Endothelial cell (in vitro differentiated cells): ENCODE results near the gene PGGT1B. TPM values are rescaled to one million over a fixed set of nuclear protein-coding genes. Genes with fewer than 3 reads are reported as not detected.

Source experiments
- DNase-seq: peaks from one replicate; pipeline ENCODE4 v3.0.0; 2021; ENCODE audit warnings: low spot score
- H3K27ac Mint-ChIP-seq: one replicate; pipeline ENCODE4 v1.8.0; 2021; ENCODE audit warnings: mixed read lengths, inconsistent platforms; ENCODE audit not compliant: unreplicated experiment
- H3K27me3 Mint-ChIP-seq: one replicate; pipeline ENCODE4 v1.8.0; 2021; ENCODE audit warnings: mild to moderate bottlenecking, moderate library complexity, mixed read lengths, inconsistent platforms; ENCODE audit not compliant: unreplicated experiment
- H3K36me3 Mint-ChIP-seq: one replicate; pipeline ENCODE4 v1.8.0; 2021; ENCODE audit warnings: mild to moderate bottlenecking, low read depth, mixed read lengths, inconsistent platforms; ENCODE audit not compliant: unreplicated experiment
- H3K4me1 Mint-ChIP-seq: one replicate; pipeline ENCODE4 v1.8.0; 2021; ENCODE audit warnings: mild to moderate bottlenecking, mixed read lengths, inconsistent platforms; ENCODE audit not compliant: unreplicated experiment
- H3K4me3 Mint-ChIP-seq: one replicate; pipeline ENCODE4 v1.8.0; 2021; ENCODE audit warnings: mild to moderate bottlenecking, mixed read lengths, inconsistent platforms; ENCODE audit not compliant: unreplicated experiment
- H3K9me3 Mint-ChIP-seq: one replicate; pipeline ENCODE4 v1.8.0; 2021; ENCODE audit warnings: mixed read lengths, inconsistent platforms; ENCODE audit not compliant: unreplicated experiment
- CTCF ChIP-seq: fragments of 200-600 bp; sonication (generic); IDR thresholded peaks from one replicate; pipeline ENCODE4 v1.5.0; 2021; ENCODE audit warnings: antibody characterized with exemption; ENCODE audit not compliant: unreplicated experiment
- total RNA-seq: library from RNA; stranded (reverse); fragmentation: NEBNext Ultra II Directional; extraction: Animal tissue kit (Norgen Biotek cat#: 25700); gene quantifications from one replicate; pipeline ENCODE4 v1.2.1, GENCODE V29; 2021; ENCODE audit not compliant: unreplicated experiment

The PGGT1B gene
- total RNA-seq, 1 donor from 2014 or later, result 34.7 TPM

- Mint-ChIP-seq H3K27ac (no peak overlapping the region), H3K4me3 (no peak overlapping the region), H3K36me3 (peaks cover 4% of the 10 kb centered on the region), H3K9me3 (no peaks in the 10 kb centered on the region), H3K4me1 (no peaks in the 10 kb centered on the region), H3K27me3 (peaks cover 1% of the 10 kb centered on the region)
- TF ChIP-seq CTCF, result peak; percentile 62
- DNase-seq, result no peak
Measured at GRCh38 chr5:115246361-115246991, 16.2 kb downstream of the PGGT1B start.

GRCh38 chr5:115243412-115243811, 19.3 kb downstream of the PGGT1B start:
- peaks cover 1% of the 10 kb centered on the region for H3K27me3 Mint-ChIP-seq
- no peak for DNase-seq
- no peak for TF ChIP-seq CTCF
- H3K4me1 Mint-ChIP-seq, result no peaks in the 10 kb centered on the region
- no peak overlapping the region for H3K27ac Mint-ChIP-seq
- no peak overlapping the region for H3K4me3 Mint-ChIP-seq
- no peaks in the 10 kb centered on the region for H3K36me3 Mint-ChIP-seq
- no peaks in the 10 kb centered on the region for H3K9me3 Mint-ChIP-seq

GRCh38 chr5:115241881-115242642, 20.6 kb downstream of the PGGT1B start:
- H3K27me3 Mint-ChIP-seq, result peaks cover 1% of the 10 kb centered on the region
- TF ChIP-seq CTCF, result no peak
- H3K4me1 Mint-ChIP-seq, result no peaks in the 10 kb centered on the region
- H3K4me3 Mint-ChIP-seq, result no peak overlapping the region
- no peaks in the 10 kb centered on the region for H3K36me3 Mint-ChIP-seq
- DNase-seq, result no peak
- no peaks in the 10 kb centered on the region for H3K9me3 Mint-ChIP-seq
- H3K27ac Mint-ChIP-seq, result no peak overlapping the region

GRCh38 chr5:115237066-115237465, 25.6 kb downstream of the PGGT1B start:
- Mint-ChIP-seq H3K9me3 (no peaks in the 10 kb centered on the region), H3K4me3 (no peak overlapping the region), H3K36me3 (no peaks in the 10 kb centered on the region), H3K27me3 (peaks cover 1% of the 10 kb centered on the region), H3K4me1 (no peaks in the 10 kb centered on the region), H3K27ac (no peak overlapping the region)
- DNase-seq, result no peak
- no peak for TF ChIP-seq CTCF

- no peak overlapping the region for H3K27ac Mint-ChIP-seq
- no peaks in the 10 kb centered on the region for H3K36me3 Mint-ChIP-seq
- no peak overlapping the region for H3K4me3 Mint-ChIP-seq
- H3K4me1 Mint-ChIP-seq, result no peaks in the 10 kb centered on the region
- no peaks in the 10 kb centered on the region for H3K9me3 Mint-ChIP-seq
- no peak for TF ChIP-seq CTCF
- DNase-seq, result no peak
- H3K27me3 Mint-ChIP-seq, result peaks cover 1% of the 10 kb centered on the region
Measured at GRCh38 chr5:115236599-115236998, 26.1 kb downstream of the PGGT1B start.
